AG09319 (cell line): ENCODE results near the gene KLHDC8B.
A peak's percentile ranks its signal among the peaks of the same experiment; 100 is the strongest.

Experiments used
- DNase-seq: peaks from one replicate; pipeline ENCODE4 v3.0.0-alpha.2; 2010; ENCODE audit warnings: low read depth; ENCODE audit errors: extremely low read depth
- CTCF ChIP-seq: IDR thresholded peaks from 2 replicates; pipeline ENCODE4 v1.5.1; 2011; ENCODE audit warnings: low read depth, mild to moderate bottlenecking, inconsistent platforms, low read length, moderate library complexity

Gene KLHDC8B

GRCh38 chr3:49183873-49184272 is 12.5 kb downstream of the KLHDC8B start:
- no peak for DNase-seq
- no peak for TF ChIP-seq CTCF

- DNase-seq = no peak
- no peak for TF ChIP-seq CTCF
Measured at GRCh38 chr3:49191741-49192140, 20.3 kb downstream of the KLHDC8B start.

GRCh38 chr3:49198161-49198560 is 26.8 kb downstream of the KLHDC8B start:
- DNase-seq = no peak
- TF ChIP-seq CTCF = no peak

GRCh38 chr3:49198611-49199230 is 27.3 kb downstream of the KLHDC8B start:
- TF ChIP-seq CTCF = no peak
- no peak for DNase-seq

- no peak for TF ChIP-seq CTCF
- peak; percentile 75 for DNase-seq
Measured at GRCh38 chr3:49199239-49199899, 28.0 kb downstream of the KLHDC8B start.

- DNase-seq = no peak
- no peak for TF ChIP-seq CTCF
Measured at GRCh38 chr3:49199900-49200281, 28.5 kb downstream of the KLHDC8B start.

GRCh38 chr3:49213541-49213943 is 42.1 kb downstream of the KLHDC8B start:
- no peak for DNase-seq
- no peak for TF ChIP-seq CTCF
